Fibroblast of skin of left quadriceps (primary cell): ENCODE measurements around the gene HDHD5.
A peak's percentile ranks its signal among the peaks of the same experiment; 100 is the strongest.
"Not testable (repeated sequence)": the region's sequence is repeated elsewhere in the genome, so short reads cannot be mapped to it uniquely, and the experiment has no call there.

Experiments used
- DNase-seq, 2 experiments: peaks; one replicate each; pipeline ENCODE4 v3.0.0-alpha.2; 2013; ENCODE audit warnings: low read depth in 2 of 2

The HDHD5 gene

GRCh38 chr22:17155941-17156340 lies 3.1 kb downstream of the HDHD5 start:
- no peak for DNase-seq

GRCh38 chr22:17152971-17153370 lies 6.1 kb downstream of the HDHD5 start:
- DNase-seq = no peak

GRCh38 chr22:17152340-17152739 lies 6.7 kb downstream of the HDHD5 start:
- no peak for DNase-seq

- DNase-seq = no peak
Observed at GRCh38 chr22:17149076-17149815, 9.8 kb downstream of the HDHD5 start.

GRCh38 chr22:17147458-17147857 lies 11.6 kb downstream of the HDHD5 start:
- not testable (repeated sequence) for DNase-seq

- DNase-seq = no peak
Observed at GRCh38 chr22:17145021-17145680, 13.9 kb downstream of the HDHD5 start.

GRCh38 chr22:17143826-17144225 lies 15.3 kb downstream of the HDHD5 start:
- DNase-seq = no peak

- no peak for DNase-seq
Observed at GRCh38 chr22:17143101-17143500, 16.0 kb downstream of the HDHD5 start.

GRCh38 chr22:17140826-17141766 lies 18.0 kb downstream of the HDHD5 start:
- no peak for DNase-seq

GRCh38 chr22:17140022-17140421 lies 19.1 kb downstream of the HDHD5 start:
- no peak for DNase-seq

GRCh38 chr22:17138513-17138912 lies 20.6 kb downstream of the HDHD5 start:
- DNase-seq = no peak

- DNase-seq = no peak
Observed at GRCh38 chr22:17137861-17138425, 21.1 kb downstream of the HDHD5 start.

- no peak for DNase-seq
Observed at GRCh38 chr22:17137170-17137569, 21.9 kb downstream of the HDHD5 start.

GRCh38 chr22:17135153-17135760 lies 23.8 kb downstream of the HDHD5 start:
- DNase-seq = no peak

GRCh38 chr22:17133137-17133536 lies 25.9 kb downstream of the HDHD5 start:
- no peak for DNase-seq

- DNase-seq = no peak
Observed at GRCh38 chr22:17132112-17132511, 27.0 kb downstream of the HDHD5 start.

- DNase-seq = no peak
Observed at GRCh38 chr22:17131686-17132085, 27.4 kb downstream of the HDHD5 start.

GRCh38 chr22:17130199-17130598 lies 28.9 kb downstream of the HDHD5 start:
- DNase-seq = no peak

GRCh38 chr22:17121233-17122195 lies 37.6 kb downstream of the HDHD5 start, which contains the start of gene TMEM121B:
TSS of gene TMEM121B (minus strand) at chr22:17121360. CDS start at chr22:17121127, 233 bp downstream.
- DNase-seq = peak; percentile 8 to 9

- DNase-seq = no peak
Observed at GRCh38 chr22:17120711-17121232, 38.3 kb downstream of the HDHD5 start.
